ENCODE results near the gene TNRC6C. TPM values are rescaled to one million over a fixed set of nuclear protein-coding genes. Genes with fewer than 3 reads are reported as not detected.

TNRC6C gene
- total RNA-seq, 4 donors from 2014 or later: 4.8 to 14.5 (median 11.6) TPM

DNA sequence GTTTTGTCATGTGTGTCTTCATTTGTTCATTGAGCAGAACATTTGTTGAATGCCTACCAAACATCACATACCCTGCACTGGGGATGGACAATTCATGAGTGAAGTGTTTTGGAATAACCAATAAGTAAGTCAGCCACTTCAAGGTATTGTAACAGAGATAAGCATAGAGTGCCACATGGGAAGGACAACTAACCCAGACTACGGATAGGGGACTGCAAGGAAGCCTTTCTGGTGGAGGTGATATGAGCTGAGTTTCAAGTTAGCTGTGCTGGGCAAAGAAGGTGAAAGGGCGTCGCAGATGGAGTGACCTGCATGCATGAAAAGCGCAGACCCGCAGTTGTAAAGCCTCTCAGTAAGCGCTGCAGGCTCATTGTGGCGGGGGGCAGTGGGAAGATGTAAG is 78.8 kb downstream of the TNRC6C start:
- Histone ChIP-seq H3K9me3 (no peaks in the 10 kb centered on the region), H3K27ac (no peak overlapping the region), H3K27me3 (no peaks in the 10 kb centered on the region), H3K4me1 (peaks cover 35% of the 10 kb centered on the region), H3K36me3 (peaks cover 13% of the 10 kb centered on the region), H3K4me3 (no peak overlapping the region)
- TF ChIP-seq, protein P1, sequence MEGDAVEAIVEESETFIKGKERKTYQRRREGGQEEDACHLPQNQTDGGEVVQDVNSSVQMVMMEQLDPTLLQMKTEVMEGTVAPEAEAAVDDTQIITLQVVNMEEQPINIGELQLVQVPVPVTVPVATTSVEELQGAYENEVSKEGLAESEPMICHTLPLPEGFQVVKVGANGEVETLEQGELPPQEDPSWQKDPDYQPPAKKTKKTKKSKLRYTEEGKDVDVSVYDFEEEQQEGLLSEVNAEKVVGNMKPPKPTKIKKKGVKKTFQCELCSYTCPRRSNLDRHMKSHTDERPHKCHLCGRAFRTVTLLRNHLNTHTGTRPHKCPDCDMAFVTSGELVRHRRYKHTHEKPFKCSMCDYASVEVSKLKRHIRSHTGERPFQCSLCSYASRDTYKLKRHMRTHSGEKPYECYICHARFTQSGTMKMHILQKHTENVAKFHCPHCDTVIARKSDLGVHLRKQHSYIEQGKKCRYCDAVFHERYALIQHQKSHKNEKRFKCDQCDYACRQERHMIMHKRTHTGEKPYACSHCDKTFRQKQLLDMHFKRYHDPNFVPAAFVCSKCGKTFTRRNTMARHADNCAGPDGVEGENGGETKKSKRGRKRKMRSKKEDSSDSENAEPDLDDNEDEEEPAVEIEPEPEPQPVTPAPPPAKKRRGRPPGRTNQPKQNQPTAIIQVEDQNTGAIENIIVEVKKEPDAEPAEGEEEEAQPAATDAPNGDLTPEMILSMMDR (IDR thresholded peaks at IDR 0.05): no peak
- TF ChIP-seq EP300 (IDR thresholded peaks at IDR 0.05) (no peak), POLR2A (IDR thresholded peaks at IDR 0.05) (no peak), POLR2AphosphoS5 (IDR thresholded peaks at IDR 0.05) (no peak)
- no peak for DNase-seq (ENCODE audit: low spot score in 2 of 2)
- WGBS: 92% methylated on average over 7 of the region's 7 CpGs

- Histone ChIP-seq H3K4me3 (no peak overlapping the region), H3K36me3 (peaks cover 8% of the 10 kb centered on the region), H3K4me1 (peaks cover 34% of the 10 kb centered on the region), H3K27me3 (no peaks in the 10 kb centered on the region), H3K27ac (no peak overlapping the region), H3K9me3 (no peaks in the 10 kb centered on the region)
- no peak for TF ChIP-seq EP300 (IDR thresholded peaks at IDR 0.05)
- TF ChIP-seq, protein P1 (IDR thresholded peaks at IDR 0.05): no peak
- TF ChIP-seq POLR2A (IDR thresholded peaks at IDR 0.05): no peak
- TF ChIP-seq POLR2AphosphoS5 (IDR thresholded peaks at IDR 0.05): no peak
- 79% methylated on average over 11 of the region's 11 CpGs for WGBS
- DNase-seq (ENCODE audit: low spot score in 2 of 2): no peak
Observed at GRCh38 chr17:78038748-78039288, 80.3 kb downstream of the TNRC6C start.

DNA sequence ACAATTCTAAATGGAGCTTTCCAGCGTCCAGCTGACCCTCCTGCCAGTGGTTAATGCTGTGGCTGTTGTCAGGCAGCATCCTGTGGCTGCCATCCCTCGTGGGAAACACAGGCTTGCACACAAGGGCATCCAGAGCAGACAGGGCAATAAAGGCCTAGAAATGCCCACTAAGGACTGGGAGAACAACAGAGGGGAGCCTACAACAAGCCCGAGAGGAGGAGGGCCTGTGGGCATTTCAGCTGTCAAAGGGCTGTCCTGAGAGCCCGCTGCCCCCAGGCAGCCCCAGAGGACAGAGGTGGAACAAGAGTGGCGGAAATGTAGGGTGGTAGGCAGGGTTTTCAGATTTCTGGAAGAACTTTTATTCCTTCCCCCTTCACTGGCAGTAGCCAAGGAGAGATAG is 81.1 kb downstream of the TNRC6C start:
- peaks cover 36% of the 10 kb centered on the region for H3K4me1 ChIP-seq
- 95% methylated on average over 5 of the region's 5 CpGs for WGBS
- no peak for DNase-seq (ENCODE audit: low spot score in 2 of 2)
- no peak overlapping the region for H3K4me3 ChIP-seq
- TF ChIP-seq EP300 (IDR thresholded peaks at IDR 0.05): no peak
- TF ChIP-seq, protein P1 (IDR thresholded peaks at IDR 0.05): no peak
- TF ChIP-seq POLR2A (IDR thresholded peaks at IDR 0.05): no peak
- no peak for TF ChIP-seq POLR2AphosphoS5 (IDR thresholded peaks at IDR 0.05)
- H3K27ac ChIP-seq: peak overlapping the region; percentile 5
- H3K36me3 ChIP-seq: peaks cover 6% of the 10 kb centered on the region
- H3K27me3 ChIP-seq: no peaks in the 10 kb centered on the region
- H3K9me3 ChIP-seq: no peaks in the 10 kb centered on the region

- 6% methylated on average over 36 of the region's 44 CpGs for WGBS
- H3K27ac ChIP-seq: peak overlapping the region; percentile 94
- TF ChIP-seq, protein P1 (IDR thresholded peaks at IDR 0.05): no peak
- no peak for TF ChIP-seq EP300 (IDR thresholded peaks at IDR 0.05)
- peak in 1 of 3 donors; percentile 30 for TF ChIP-seq POLR2AphosphoS5 (IDR thresholded peaks at IDR 0.05)
- TF ChIP-seq POLR2A (IDR thresholded peaks at IDR 0.05): no peak
- peaks cover 38% of the 10 kb centered on the region for H3K4me1 ChIP-seq
- no peaks in the 10 kb centered on the region for H3K27me3 ChIP-seq
- peaks cover 6% of the 10 kb centered on the region for H3K36me3 ChIP-seq
- H3K4me3 ChIP-seq: peak overlapping the region; percentile 66
- no peaks in the 10 kb centered on the region for H3K9me3 ChIP-seq
- DNase-seq (ENCODE audit: low spot score in 2 of 2): peak; percentile 72 to 83
Observed at GRCh38 chr17:78040440-78041385, 82.2 kb downstream of the TNRC6C start.

Measured in suprapubic skin (tissue), 4 donors.